Smooth muscle cell (in vitro differentiated cells): ENCODE measurements around the gene AHSG. TPM values are rescaled to one million over a fixed set of nuclear protein-coding genes. Genes with fewer than 3 reads are reported as not detected.

Experiments used
- DNase-seq: peaks from one replicate; lab custom pipeline; 2025; ENCODE audit not compliant: unreplicated experiment; lab: John Stamatoyannopoulos, UW
- H2AFZ ChIP-seq: fragments of 200-600 bp; sonication (generic); 2 replicates; pipeline ENCODE4 v1.6.0; 2016; ENCODE audit warnings: antibody characterized with exemption, low read depth, mild to moderate bottlenecking
- H3F3A ChIP-seq: fragments of 200-600 bp; sonication (generic); 2 replicates; pipeline ENCODE4 v1.6.0; 2017; ENCODE audit warnings: antibody characterized with exemption, low read depth
- H3K27ac ChIP-seq: fragments of 200-600 bp; sonication (generic); 2 replicates; pipeline ENCODE4 v1.5.1; 2016; ENCODE audit warnings: low read depth, mild to moderate bottlenecking
- H3K27me3 ChIP-seq: fragments of 200-600 bp; sonication (generic); 2 replicates; pipeline ENCODE4 v1.6.1; 2016; ENCODE audit warnings: low read depth, mild to moderate bottlenecking
- H3K36me3 ChIP-seq: fragments of 200-600 bp; sonication (generic); 2 replicates; pipeline ENCODE4 v1.5.1; 2016; ENCODE audit warnings: low read depth
- H3K4me1 ChIP-seq: fragments of 200-600 bp; sonication (generic); 2 replicates; pipeline ENCODE4 v1.5.1; 2016; ENCODE audit warnings: low read depth
- H3K4me2 ChIP-seq: fragments of 200-600 bp; sonication (generic); 2 replicates; pipeline ENCODE4 v1.6.0; 2016; ENCODE audit warnings: mild to moderate bottlenecking
- H3K4me3 ChIP-seq: fragments of 200-600 bp; sonication (generic); 2 replicates; pipeline ENCODE4 v1.5.1; 2016; ENCODE audit warnings: mild to moderate bottlenecking
- H3K79me2 ChIP-seq: fragments of 200-600 bp; sonication (generic); 2 replicates; pipeline ENCODE4 v1.6.0; 2016; ENCODE audit warnings: low read depth, mild to moderate bottlenecking
- H3K9ac ChIP-seq: fragments of 200-600 bp; sonication (generic); 2 replicates; pipeline ENCODE4 v1.6.0; 2016; ENCODE audit warnings: low read depth
- H3K9me3 ChIP-seq: fragments of 200-600 bp; sonication (generic); replicated peaks from 2 replicates; pipeline ENCODE4 v1.5.1; 2016; ENCODE audit warnings: low read depth
- H4K20me1 ChIP-seq: fragments of 200-600 bp; sonication (generic); 2 replicates; pipeline ENCODE4 v1.6.0; 2016; ENCODE audit warnings: low read depth
- WGBS: methylation state at CpG from one replicate; pipeline ENCODE4 v1.1.7; 2016; ENCODE audit warnings: low lambda C conversion rate; 5-methylcytosine and 5-hydroxymethylcytosine counted together
- polyA plus RNA-seq: library from polyadenylated mRNA; unstranded; fragments of >200 nt; fragmentation: Nextera tagmentation; extraction: Ambion mirVana; gene quantifications from 2 replicates; pipeline ENCODE4 v1.2.1, GENCODE V29; 2016
- total RNA-seq: library from RNA; depleted of rRNA; stranded (reverse); fragments of >200 nt; gene quantifications from 2 replicates; pipeline ENCODE4 v1.2.3, GENCODE V29; 2014
- TF ChIP-seq, protein P1 (sequence below): fragments of 200-600 bp; sonication (generic); IDR thresholded peaks from 2 replicates; pipeline ENCODE4 v1.5.1; 2017; ENCODE audit warnings: borderline replicate concordance, mild to moderate bottlenecking, antibody characterized with exemption; ENCODE audit not compliant: insufficient read depth, poor library complexity, severe bottlenecking

Gene AHSG
- total and polyA plus RNA-seq, 2 experiments from 2014 or later = 0.16 to 0.18 TPM

DNA sequence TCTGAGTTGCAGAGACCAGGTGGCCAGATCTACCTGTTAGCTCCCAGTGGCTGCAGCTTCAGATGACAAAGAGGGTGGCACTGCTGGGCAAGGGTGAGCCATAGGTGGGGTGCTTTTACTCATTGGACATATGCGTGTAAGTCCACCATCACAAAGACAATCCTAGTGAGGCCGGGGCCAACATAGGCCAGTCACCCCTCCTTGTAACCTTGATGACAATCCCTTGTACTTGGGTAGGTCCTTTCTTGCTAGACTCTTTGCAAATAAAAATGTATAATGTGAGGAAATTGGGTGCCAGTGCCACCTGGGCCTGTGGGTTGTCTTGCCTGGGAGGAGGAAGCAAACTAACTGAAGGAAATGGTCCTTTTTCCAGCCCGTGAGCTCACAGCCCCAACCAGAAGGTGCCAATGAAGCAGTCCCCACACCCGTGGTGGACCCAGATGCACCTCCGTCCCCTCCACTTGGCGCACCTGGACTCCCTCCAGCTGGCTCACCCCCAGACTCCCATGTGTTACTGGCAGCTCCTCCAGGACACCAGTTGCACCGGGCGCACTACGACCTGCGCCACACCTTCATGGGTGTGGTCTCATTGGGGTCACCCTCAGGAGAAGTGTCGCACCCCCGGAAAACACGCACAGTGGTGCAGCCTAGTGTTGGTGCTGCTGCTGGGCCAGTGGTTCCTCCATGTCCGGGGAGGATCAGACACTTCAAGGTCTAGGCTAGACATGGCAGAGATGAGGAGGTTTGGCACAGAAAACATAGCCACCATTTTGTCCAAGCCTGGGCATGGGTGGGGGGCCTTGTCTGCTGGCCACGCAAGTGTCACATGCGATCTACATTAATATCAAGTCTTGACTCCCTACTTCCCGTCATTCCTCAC, 7.6 kb downstream of the AHSG start:
- Histone ChIP-seq H3K27me3 (peaks cover 6% of the 10 kb centered on the region), H2AFZ (no peak overlapping the region), H4K20me1 (no peaks in the 10 kb centered on the region), H3K27ac (no peak overlapping the region), H3K4me2 (no peak overlapping the region), H3K4me1 (no peaks in the 10 kb centered on the region), H3F3A (no peaks in the 10 kb centered on the region), H3K9ac (no peak overlapping the region), H3K36me3 (no peaks in the 10 kb centered on the region), H3K79me2 (no peaks in the 10 kb centered on the region), H3K9me3 (no peaks in the 10 kb centered on the region), H3K4me3 (no peak overlapping the region)
- no peak for DNase-seq
- WGBS = 90% methylated on average over 17 of the region's 17 CpGs
- TF ChIP-seq, protein P1, sequence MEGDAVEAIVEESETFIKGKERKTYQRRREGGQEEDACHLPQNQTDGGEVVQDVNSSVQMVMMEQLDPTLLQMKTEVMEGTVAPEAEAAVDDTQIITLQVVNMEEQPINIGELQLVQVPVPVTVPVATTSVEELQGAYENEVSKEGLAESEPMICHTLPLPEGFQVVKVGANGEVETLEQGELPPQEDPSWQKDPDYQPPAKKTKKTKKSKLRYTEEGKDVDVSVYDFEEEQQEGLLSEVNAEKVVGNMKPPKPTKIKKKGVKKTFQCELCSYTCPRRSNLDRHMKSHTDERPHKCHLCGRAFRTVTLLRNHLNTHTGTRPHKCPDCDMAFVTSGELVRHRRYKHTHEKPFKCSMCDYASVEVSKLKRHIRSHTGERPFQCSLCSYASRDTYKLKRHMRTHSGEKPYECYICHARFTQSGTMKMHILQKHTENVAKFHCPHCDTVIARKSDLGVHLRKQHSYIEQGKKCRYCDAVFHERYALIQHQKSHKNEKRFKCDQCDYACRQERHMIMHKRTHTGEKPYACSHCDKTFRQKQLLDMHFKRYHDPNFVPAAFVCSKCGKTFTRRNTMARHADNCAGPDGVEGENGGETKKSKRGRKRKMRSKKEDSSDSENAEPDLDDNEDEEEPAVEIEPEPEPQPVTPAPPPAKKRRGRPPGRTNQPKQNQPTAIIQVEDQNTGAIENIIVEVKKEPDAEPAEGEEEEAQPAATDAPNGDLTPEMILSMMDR = no peak

DNA sequence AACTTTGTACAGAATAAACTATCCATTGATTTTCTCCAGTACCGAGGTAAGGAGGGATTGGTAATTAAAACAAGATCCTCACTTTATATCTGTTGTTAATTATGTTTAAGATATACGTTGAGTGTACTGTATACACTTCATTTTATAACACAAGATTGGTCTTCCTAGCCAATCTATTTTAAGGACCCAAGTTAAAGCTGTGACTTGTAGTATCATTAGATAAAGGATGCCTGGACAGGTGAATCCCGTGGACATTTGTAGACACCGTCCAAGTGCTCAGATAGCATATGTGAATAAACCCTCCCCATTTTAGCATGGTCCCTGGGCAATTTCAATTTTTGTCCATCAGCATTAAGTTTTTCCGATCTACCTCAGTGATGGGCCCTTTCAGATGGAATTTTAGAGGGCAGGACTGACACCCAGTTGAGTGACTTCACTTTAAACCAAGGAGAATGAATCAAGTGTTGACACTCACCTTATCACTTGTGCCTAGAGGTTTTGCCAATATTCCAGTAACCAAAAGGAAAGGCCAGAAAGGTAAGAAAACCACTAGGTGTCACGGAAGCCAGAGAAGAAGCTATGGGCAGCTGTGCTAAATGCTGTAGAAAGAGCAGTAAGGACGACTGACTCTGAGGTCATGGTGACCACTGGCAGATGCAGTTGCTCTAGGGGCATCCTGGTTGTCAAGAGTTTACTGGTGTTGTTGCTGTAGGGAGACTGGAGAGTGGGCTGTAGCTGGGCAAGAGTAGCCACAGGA, 9.2 kb downstream of the AHSG start:
- Histone ChIP-seq H3K9me3 (no peaks in the 10 kb centered on the region), H3K4me1 (no peaks in the 10 kb centered on the region), H3K4me2 (no peak overlapping the region), H3K27ac (no peak overlapping the region), H3K9ac (no peak overlapping the region), H2AFZ (no peak overlapping the region), H3K36me3 (no peaks in the 10 kb centered on the region), H3K4me3 (no peak overlapping the region), H3K27me3 (peaks cover 6% of the 10 kb centered on the region), H3F3A (no peaks in the 10 kb centered on the region), H4K20me1 (no peaks in the 10 kb centered on the region), H3K79me2 (no peaks in the 10 kb centered on the region)
- TF ChIP-seq, protein P1 = no peak
- WGBS = 87% methylated on average over 7 of the region's 7 CpGs
- no peak for DNase-seq

DNA sequence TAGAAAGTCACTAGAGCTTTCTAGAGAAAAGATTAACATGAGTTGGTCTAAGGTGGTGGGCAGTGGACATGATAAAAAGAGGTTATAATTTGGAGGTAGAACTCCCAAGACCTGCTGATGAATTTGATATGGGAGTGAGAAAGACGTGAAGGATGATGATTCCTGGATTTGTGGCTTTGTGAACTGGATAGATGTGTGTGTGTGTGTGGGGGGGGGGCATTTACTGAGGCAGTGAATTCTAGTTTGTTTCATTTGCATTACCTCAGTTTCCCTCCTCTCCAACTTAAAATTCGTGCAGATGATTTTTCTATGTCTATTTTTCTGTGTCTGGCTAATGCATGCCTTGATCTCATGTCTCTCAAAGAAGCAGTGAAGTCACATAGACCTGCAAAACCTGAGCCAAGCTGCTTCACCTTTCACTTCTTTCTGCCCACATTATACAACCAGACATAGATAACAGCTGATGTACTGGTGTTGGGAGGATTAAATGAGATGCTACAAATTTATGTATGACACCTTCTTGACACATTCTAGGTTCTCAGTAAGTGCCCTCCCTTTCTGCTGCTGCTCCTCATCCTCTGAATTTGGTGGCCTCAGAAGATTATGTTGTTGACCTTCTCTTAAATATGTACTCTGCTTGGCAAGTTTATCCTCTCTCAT, 9.9 kb downstream of the AHSG start:
- no peak overlapping the region for H3K9ac ChIP-seq
- H3K4me3 ChIP-seq = no peak overlapping the region
- H2AFZ ChIP-seq = no peak overlapping the region
- no peaks in the 10 kb centered on the region for H3K79me2 ChIP-seq
- no peaks in the 10 kb centered on the region for H3F3A ChIP-seq
- no peaks in the 10 kb centered on the region for H3K4me1 ChIP-seq
- TF ChIP-seq, protein P1 = no peak
- no peak for DNase-seq
- no peaks in the 10 kb centered on the region for H3K9me3 ChIP-seq
- H3K4me2 ChIP-seq = no peak overlapping the region
- H3K36me3 ChIP-seq = no peaks in the 10 kb centered on the region
- 46% methylated on average over 2 of the region's 2 CpGs for WGBS
- no peaks in the 10 kb centered on the region for H4K20me1 ChIP-seq
- no peak overlapping the region for H3K27ac ChIP-seq
- H3K27me3 ChIP-seq = peaks cover 6% of the 10 kb centered on the region
